B cell (primary cell): ENCODE data around the gene DHX38. TPM values are rescaled to one million over a fixed set of nuclear protein-coding genes. Genes with fewer than 3 reads are reported as not detected.
"Not testable (repeated sequence)": the region's sequence is repeated elsewhere in the genome, so short reads cannot be mapped to it uniquely, and the experiment has no call there.

Experiments
- ATAC-seq: fragments of 200-7000 bp; cut with Tn5 transposase; one replicate; pipeline ENCODE4 v1.10.0; 2021; ENCODE audit warnings: low read depth, mild to moderate bottlenecking, moderate number of reproducible peaks, moderate library complexity
- CTCF ChIA-PET: fragments of 350-600 bp; sonication (Branson Sonifier 250); formaldehyde crosslinking; loops from one replicate; lab custom pipeline; 2021; ENCODE audit warnings: antibody characterized with exemption, inconsistent platforms; lab: Charles Lee
- POLR2A ChIA-PET: fragments of 350-600 bp; sonication (Branson Sonifier 250); formaldehyde crosslinking; loops from one replicate; lab custom pipeline; 2021; ENCODE audit warnings: antibody characterized with exemption; lab: Charles Lee
- DNase-seq: peaks from one replicate; pipeline ENCODE4 v3.0.0; 2013
- H2AFZ ChIP-seq: 2 replicates; pipeline ENCODE4 v1.6.1; 2012; ENCODE audit warnings: mild to moderate bottlenecking, low read depth, low read length; ENCODE audit not compliant: insufficient read depth, poor library complexity, severe bottlenecking
- H3K27ac ChIP-seq, 2 donors: 1 replicate in 1 of 2; 2 replicates in 1 of 2; pipeline ENCODE4 v1.5.1; 2012 to 2013; ENCODE audit warnings: low read length in 2 of 2, mild to moderate bottlenecking in 2 of 2, moderate library complexity in 1 of 2
- H3K27me3 ChIP-seq, 4 experiments: fragments of 200-600 bp in 1 of 4; sonication (generic) in 1 of 4; replicated peaks in 1 of 4; 1 replicate in 2 of 4; 2 replicates in 2 of 4; pipeline versions ENCODE4 v1.6.1 to v1.7.0; 2013 to 2016; ENCODE audit warnings: low read length in 3 of 4, mild to moderate bottlenecking in 2 of 4, mixed read lengths in 1 of 4, moderate library complexity in 1 of 4; ENCODE audit not compliant: insufficient read depth in 4 of 4, control insufficient read depth in 3 of 4; ENCODE audit errors: control extremely low read depth in 1 of 4
- H3K36me3 ChIP-seq, 2 experiments: replicated peaks in 1 of 2; 1 replicate in 1 of 2; 2 replicates in 1 of 2; pipeline versions ENCODE4 v1.6.1 to v1.7.1; 2013; ENCODE audit warnings: low read length in 1 of 2; ENCODE audit not compliant: insufficient read depth in 2 of 2, control insufficient read depth in 1 of 2; ENCODE audit errors: control extremely low read depth in 1 of 2, extremely low read depth in 1 of 2
- H3K4me1 ChIP-seq, 2 donors: fragments of 200-600 bp in 1 of 2; sonication (generic) in 1 of 2; 1 replicate in 1 of 2; 2 replicates in 1 of 2; pipeline versions ENCODE4 v1.5.1 to v1.6.1; 2013 to 2017; ENCODE audit warnings: low read length in 2 of 2; ENCODE audit not compliant: control insufficient read depth in 2 of 2, insufficient read depth in 2 of 2
- H3K4me2 ChIP-seq: replicated peaks from 2 replicates; pipeline ENCODE3; 2012; ENCODE audit warnings: mild to moderate bottlenecking, low read depth, low read length; ENCODE audit not compliant: poor library complexity, severe bottlenecking
- H3K4me3 ChIP-seq, 5 experiments: fragments of 200-600 bp in 1 of 5; sonication (generic) in 1 of 5; 1 replicate in 3 of 5; 2 replicates in 2 of 5; pipeline versions ENCODE4 v1.5.1 to v1.7.0; 2011 to 2016; ENCODE audit warnings: low read length in 4 of 5, mild to moderate bottlenecking in 4 of 5, low read depth in 2 of 5, control low read depth in 1 of 5, moderate library complexity in 1 of 5; ENCODE audit not compliant: insufficient read depth in 1 of 5; ENCODE audit errors: control extremely low read depth in 1 of 5, extremely low read depth in 1 of 5
- H3K79me2 ChIP-seq: fragments of 200-600 bp; sonication (generic); one replicate; pipeline ENCODE4 v1.6.0; 2016; ENCODE audit warnings: low read length; ENCODE audit not compliant: control insufficient read depth, insufficient read depth
- H3K9ac ChIP-seq: fragments of 200-600 bp; sonication (generic); 2 replicates; pipeline ENCODE4 v1.6.1; 2017; ENCODE audit warnings: mild to moderate bottlenecking, low read length, moderate library complexity
- H3K9me3 ChIP-seq, 3 donors: one replicate each; pipeline versions ENCODE4 v1.6.1 to v1.7.1; 2013; ENCODE audit warnings: low read length in 2 of 3; ENCODE audit not compliant: control insufficient read depth in 2 of 3, insufficient read depth in 1 of 3; ENCODE audit errors: control extremely low read depth in 1 of 3
- H4K20me1 ChIP-seq: 2 replicates; pipeline ENCODE4 v1.6.0; 2012; ENCODE audit warnings: mild to moderate bottlenecking, low read length; ENCODE audit not compliant: insufficient read depth, control insufficient read depth, poor library complexity, severe bottlenecking
- H3K27ac Mint-ChIP-seq: one replicate; pipeline ENCODE4 v1.8.0; 2021; ENCODE audit warnings: mixed read lengths
- H3K27me3 Mint-ChIP-seq: one replicate; pipeline ENCODE4 v1.8.0; 2021; ENCODE audit warnings: mixed read lengths
- H3K4me1 Mint-ChIP-seq: one replicate; pipeline ENCODE4 v1.8.0; 2021; ENCODE audit warnings: mixed read lengths
- H3K4me3 Mint-ChIP-seq: one replicate; pipeline ENCODE4 v1.8.0; 2021; ENCODE audit warnings: mixed read lengths
- H3K9me3 Mint-ChIP-seq: one replicate; pipeline ENCODE4 v1.8.0; 2022; ENCODE audit warnings: mixed read lengths; ENCODE audit not compliant: insufficient read depth
- EZH2 ChIP-seq: IDR thresholded peaks from 2 replicates; pipeline ENCODE4 v1.6.1; 2012; ENCODE audit warnings: borderline replicate concordance, low read depth, mild to moderate bottlenecking, moderate library complexity, low read length; ENCODE audit not compliant: insufficient read depth, poor library complexity, severe bottlenecking
- WGBS: methylation state at CpG from one replicate; pipeline ENCODE4 v1.1.5; 2013; ENCODE audit warnings: missing lambda C conversion rate; ENCODE audit not compliant: insufficient coverage; 5-methylcytosine and 5-hydroxymethylcytosine counted together
- intact Hi-C: fragments of 100-400 bp; cut with micrococcal nuclease; formaldehyde crosslinking; loops from one replicate; pipeline ENCODE4 v1.10.0; 2022
- polyA plus RNA-seq: library from polyadenylated mRNA; depleted of rRNA; stranded (reverse); fragments of >200 nt; gene quantifications from 2 replicates; pipeline ENCODE4 v1.2.3, GENCODE V29; 2012
- total RNA-seq, 2 donors: library from RNA; stranded (reverse); fragments of 120-200 nt in 1 of 2; gene quantifications; 1 replicate in 1 of 2; 2 replicates in 1 of 2; pipeline versions ENCODE4 v1.2.3 to v1.2.4, GENCODE V29; 2013 to 2022
- TF ChIP-seq, protein P1 (sequence below): fragments of 200-600 bp; IDR thresholded peaks from one replicate; pipeline ENCODE4 v1.8.0; 2022; ENCODE audit warnings: antibody characterized with exemption, mild to moderate bottlenecking

Gene DHX38
- total and polyA plus RNA-seq, 2 donors (not counting 1 experiment from before 2014, with no cell fraction given): 98.2 to 114 TPM

DNA sequence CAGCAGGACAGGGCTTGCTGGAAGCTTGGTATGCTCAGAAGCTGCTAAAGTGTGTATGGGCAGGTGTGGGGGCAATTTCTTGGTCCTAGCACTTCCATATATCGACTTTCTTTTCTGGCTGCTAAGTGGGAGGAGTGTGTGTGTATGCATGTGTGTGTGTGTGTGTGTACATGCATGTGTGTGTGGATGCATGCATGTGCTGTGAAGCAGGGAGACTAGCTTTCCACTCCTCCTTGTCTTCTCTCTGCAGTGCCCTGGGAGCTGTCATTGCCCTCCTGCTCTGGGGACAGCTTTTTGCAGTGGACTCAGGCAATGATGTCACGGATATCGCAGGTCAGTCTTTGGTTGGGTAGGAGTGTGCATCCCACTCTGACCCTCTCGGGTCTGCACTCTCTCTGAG lies 37.7 kb upstream of the DHX38 start:
- Mint-ChIP-seq H3K4me3 (no peak overlapping the region), H3K4me1 (no peaks in the 10 kb centered on the region), H3K27ac (no peak overlapping the region), H3K27me3 (no peaks in the 10 kb centered on the region), H3K9me3 (no peaks in the 10 kb centered on the region)
- no peaks in the 10 kb centered on the region for H3K36me3 ChIP-seq
- H3K27ac ChIP-seq: no peak overlapping the region
- H3K4me3 ChIP-seq: no peak overlapping the region
- H4K20me1 ChIP-seq: no peaks in the 10 kb centered on the region
- H3K9ac ChIP-seq: no peak overlapping the region
- DNase-seq: no peak
- no peaks in the 10 kb centered on the region for H3K9me3 ChIP-seq
- POLR2A ChIA-PET: no interaction called here
- H2AFZ ChIP-seq: no peak overlapping the region
- intact Hi-C loops: no loop called here
- H3K27me3 ChIP-seq: no peaks in the 10 kb centered on the region
- no peak for ATAC-seq
- CTCF ChIA-PET: no interaction called here
- H3K79me2 ChIP-seq: no peaks in the 10 kb centered on the region
- no peaks in the 10 kb centered on the region for H3K4me1 ChIP-seq
- 100% methylated on average over 1 of the region's 4 CpGs for WGBS
- H3K4me2 ChIP-seq: no peak overlapping the region
- TF ChIP-seq EZH2: no peak
- TF ChIP-seq, protein P1, sequence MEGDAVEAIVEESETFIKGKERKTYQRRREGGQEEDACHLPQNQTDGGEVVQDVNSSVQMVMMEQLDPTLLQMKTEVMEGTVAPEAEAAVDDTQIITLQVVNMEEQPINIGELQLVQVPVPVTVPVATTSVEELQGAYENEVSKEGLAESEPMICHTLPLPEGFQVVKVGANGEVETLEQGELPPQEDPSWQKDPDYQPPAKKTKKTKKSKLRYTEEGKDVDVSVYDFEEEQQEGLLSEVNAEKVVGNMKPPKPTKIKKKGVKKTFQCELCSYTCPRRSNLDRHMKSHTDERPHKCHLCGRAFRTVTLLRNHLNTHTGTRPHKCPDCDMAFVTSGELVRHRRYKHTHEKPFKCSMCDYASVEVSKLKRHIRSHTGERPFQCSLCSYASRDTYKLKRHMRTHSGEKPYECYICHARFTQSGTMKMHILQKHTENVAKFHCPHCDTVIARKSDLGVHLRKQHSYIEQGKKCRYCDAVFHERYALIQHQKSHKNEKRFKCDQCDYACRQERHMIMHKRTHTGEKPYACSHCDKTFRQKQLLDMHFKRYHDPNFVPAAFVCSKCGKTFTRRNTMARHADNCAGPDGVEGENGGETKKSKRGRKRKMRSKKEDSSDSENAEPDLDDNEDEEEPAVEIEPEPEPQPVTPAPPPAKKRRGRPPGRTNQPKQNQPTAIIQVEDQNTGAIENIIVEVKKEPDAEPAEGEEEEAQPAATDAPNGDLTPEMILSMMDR: no peak

DNA sequence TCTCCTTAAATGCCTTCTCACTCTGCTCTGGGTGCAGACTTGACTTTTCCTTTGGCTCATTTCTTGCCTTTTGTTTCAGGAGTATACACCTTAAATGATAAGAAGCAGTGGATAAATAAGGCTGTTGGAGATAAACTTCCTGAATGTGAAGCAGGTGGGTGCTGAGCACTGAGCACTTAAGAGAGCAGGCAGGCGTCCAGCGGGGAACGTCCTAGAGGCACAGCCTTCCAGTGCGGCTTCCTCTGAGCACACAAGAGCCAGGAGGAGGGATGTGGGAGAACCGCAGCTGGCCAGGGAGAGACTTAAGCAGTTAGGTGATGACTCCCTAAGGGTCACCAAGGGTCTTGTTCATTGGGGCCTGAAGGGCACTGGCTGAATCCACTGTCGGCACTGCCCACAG lies 36.3 kb upstream of the DHX38 start:
- ATAC-seq, H3K27me3 ChIP-seq, H3K36me3 ChIP-seq, H3K27ac ChIP-seq, H3K9me3 Mint-ChIP-seq, H3K27ac Mint-ChIP-seq, H3K79me2 ChIP-seq, H3K4me1 Mint-ChIP-seq, POLR2A ChIA-PET, H2AFZ ChIP-seq, H3K9me3 ChIP-seq, intact Hi-C loops, CTCF ChIA-PET, H4K20me1 ChIP-seq, H3K4me3 Mint-ChIP-seq, H3K9ac ChIP-seq, H3K27me3 Mint-ChIP-seq, H3K4me1 ChIP-seq, DNase-seq, H3K4me3 ChIP-seq, H3K4me2 ChIP-seq: not testable (repeated sequence)
- 100% methylated on average over 1 of the region's 6 CpGs for WGBS

DNA sequence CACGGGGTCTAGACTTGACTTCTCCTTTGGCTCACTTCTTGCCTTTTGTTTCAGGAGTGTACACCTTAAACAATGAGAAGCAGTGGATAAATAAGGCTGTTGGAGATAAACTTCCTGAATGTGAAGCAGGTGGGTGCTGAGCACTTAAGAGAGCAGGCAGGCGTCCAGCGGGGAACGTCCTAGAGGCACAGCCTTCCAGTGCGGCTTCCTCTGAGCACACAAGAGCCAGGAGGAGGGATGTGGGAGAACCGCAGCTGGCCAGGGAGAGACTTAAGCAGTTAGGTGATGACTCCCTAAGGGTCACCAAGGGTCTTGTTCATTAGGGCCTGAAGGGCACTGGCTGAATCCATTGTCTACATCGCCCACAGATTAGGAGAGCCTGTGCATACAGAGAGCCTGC lies 34.6 kb upstream of the DHX38 start:
- H3K27me3 Mint-ChIP-seq, H3K4me2 ChIP-seq, H3K79me2 ChIP-seq, H3K4me1 Mint-ChIP-seq, H3K27me3 ChIP-seq, H3K36me3 ChIP-seq, H3K4me1 ChIP-seq, intact Hi-C loops, H3K4me3 Mint-ChIP-seq, H3K4me3 ChIP-seq, H2AFZ ChIP-seq, CTCF ChIA-PET, ATAC-seq, DNase-seq, H3K27ac Mint-ChIP-seq, H3K9me3 ChIP-seq, POLR2A ChIA-PET, H4K20me1 ChIP-seq, H3K9ac ChIP-seq, H3K9me3 Mint-ChIP-seq, H3K27ac ChIP-seq: not testable (repeated sequence)
- whole genome bisulfite sequencing: 95% methylated on average over 4 of the region's 7 CpGs
